OCI-LY1 (cell line): ENCODE results near the gene STAT5B.
"Not testable (repeated sequence)": the region's sequence is repeated elsewhere in the genome, so short reads cannot be mapped to it uniquely, and the experiment has no call there.

ENCODE experiments used
- H2AFZ ChIP-seq: fragments of 200-600 bp; sonication (generic), shearing (Covaris generic); 2 replicates; pipeline ENCODE4 v1.6.0; 2014; ENCODE audit warnings: antibody characterized with exemption, mild to moderate bottlenecking, low read length
- H3F3A ChIP-seq: fragments of 200-600 bp; sonication (generic), shearing (Covaris generic); 2 replicates; pipeline ENCODE4 v1.6.0; 2014; ENCODE audit warnings: mild to moderate bottlenecking, antibody characterized with exemption, low read length, moderate library complexity; ENCODE audit not compliant: insufficient read depth
- H3K27ac ChIP-seq: fragments of 200-600 bp; sonication (generic); 2 replicates; pipeline ENCODE4 v1.5.1; 2014; ENCODE audit warnings: low read length, mixed run types, mild to moderate bottlenecking, low read depth; ENCODE audit not compliant: poor library complexity, severe bottlenecking
- H3K27me3 ChIP-seq: fragments of 200-600 bp; sonication (generic); 2 replicates; pipeline ENCODE4 v1.6.0; 2014; ENCODE audit warnings: antibody characterized with exemption, mild to moderate bottlenecking, low read length, moderate library complexity; ENCODE audit not compliant: insufficient read depth
- H3K36me3 ChIP-seq: fragments of 200-600 bp; sonication (generic); 2 replicates; pipeline ENCODE4 v1.6.1; 2014; ENCODE audit warnings: mild to moderate bottlenecking, antibody characterized with exemption, low read length, moderate library complexity, mixed read lengths; ENCODE audit not compliant: insufficient read depth
- H3K4me1 ChIP-seq: fragments of 200-600 bp; sonication (generic); 2 replicates; pipeline ENCODE4 v1.5.1; 2014; ENCODE audit warnings: mild to moderate bottlenecking, low read length, moderate library complexity; ENCODE audit not compliant: insufficient read depth, severe bottlenecking
- H3K4me2 ChIP-seq: fragments of 200-600 bp; sonication (generic), shearing (Covaris generic); 2 replicates; pipeline ENCODE4 v1.6.1; 2014; ENCODE audit warnings: low read length
- H3K4me3 ChIP-seq: fragments of 200-600 bp; sonication (generic); 2 replicates; pipeline ENCODE4 v1.5.1; 2014; ENCODE audit warnings: low read length, low read depth, mild to moderate bottlenecking, mixed read lengths; ENCODE audit not compliant: poor library complexity, severe bottlenecking
- H3K79me2 ChIP-seq: fragments of 200-600 bp; shearing (Covaris generic); 2 replicates; pipeline ENCODE4 v1.6.1; 2016; ENCODE audit warnings: mixed run types, low read length, mixed read lengths; ENCODE audit not compliant: insufficient read depth
- H3K9ac ChIP-seq: fragments of 200-600 bp; sonication (generic), shearing (Covaris generic); 2 replicates; pipeline ENCODE4 v1.6.1; 2014; ENCODE audit warnings: mild to moderate bottlenecking, low read length, mixed read lengths
- H3K9me2 ChIP-seq: fragments of 200-600 bp; sonication (generic), shearing (Covaris generic); 2 replicates; pipeline ENCODE4 v1.6.1; 2014; ENCODE audit warnings: low read depth, mild to moderate bottlenecking, low read length, mixed read lengths
- H3K9me3 ChIP-seq: fragments of 200-600 bp; shearing (Covaris generic); 2 replicates; pipeline ENCODE4 v1.6.1; 2014; ENCODE audit warnings: low read length, mixed read lengths
- H4K20me1 ChIP-seq: fragments of 200-600 bp; sonication (generic), shearing (Covaris generic); 2 replicates; pipeline ENCODE4 v1.6.0; 2016; ENCODE audit warnings: mild to moderate bottlenecking, low read length; ENCODE audit not compliant: insufficient read depth
- EZH2 ChIP-seq: fragments of 200-600 bp; sonication (generic), shearing (Covaris generic); IDR thresholded peaks from 2 replicates; pipeline ENCODE4 v1.8.0; 2017; ENCODE audit warnings: borderline replicate concordance, mixed run types, mild to moderate bottlenecking, antibody characterized with exemption, low read length, moderate library complexity, mixed read lengths
- TF ChIP-seq, protein P1 (sequence below): fragments of 200-600 bp; sonication (generic), shearing (Covaris generic); IDR thresholded peaks from 2 replicates; pipeline ENCODE4 v1.5.1; 2017; ENCODE audit warnings: mild to moderate bottlenecking, antibody characterized with exemption, low read length, moderate library complexity, mixed read lengths

STAT5B gene

DNA sequence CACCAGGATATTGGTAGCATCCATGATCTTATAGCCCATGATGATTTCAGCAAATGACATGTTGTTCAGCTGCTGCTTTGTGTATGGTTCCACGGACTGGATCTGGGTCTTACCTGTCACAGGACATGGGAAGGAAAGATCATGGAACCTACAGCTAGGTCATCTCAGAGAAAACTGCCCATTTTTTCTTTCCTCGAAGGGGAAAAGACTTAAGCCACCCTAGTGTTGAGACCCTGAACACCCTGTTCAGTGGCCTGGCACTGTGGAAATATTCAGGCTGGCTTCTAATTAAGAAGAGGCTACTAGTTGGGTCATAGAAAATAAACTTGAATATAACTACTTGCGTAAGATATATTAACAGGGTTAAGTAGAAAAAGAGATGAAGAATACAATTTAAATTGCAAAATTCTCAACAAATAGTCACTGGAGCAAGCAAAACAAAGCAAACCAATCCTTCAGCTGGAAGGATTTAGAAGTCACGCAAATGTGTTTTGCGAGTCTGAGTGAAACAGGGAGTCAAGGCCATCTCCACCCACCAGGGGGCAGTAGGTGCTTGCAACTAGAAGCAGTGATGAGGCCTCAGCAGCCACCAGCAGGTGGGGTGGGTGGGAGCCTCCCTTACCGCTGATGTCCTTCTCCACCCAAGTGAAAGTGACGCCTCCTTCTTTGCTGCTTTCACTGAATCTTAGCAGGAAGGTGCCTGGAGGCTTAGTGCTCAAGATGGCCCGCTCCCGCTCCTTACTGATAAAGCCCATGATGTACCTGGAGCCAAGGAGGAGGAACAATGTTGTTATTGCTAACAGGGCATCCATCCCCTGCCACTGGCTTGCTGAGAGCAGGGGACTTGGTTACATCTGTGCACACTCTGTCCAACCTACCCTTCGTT lies 46.4 kb upstream of the STAT5B start:
- Histone ChIP-seq H4K20me1 (no peaks in the 10 kb centered on the region), H3K4me2 (no peak overlapping the region), H3K9me3 (no peaks in the 10 kb centered on the region), H3K27ac (no peak overlapping the region), H3K36me3 (no peaks in the 10 kb centered on the region), H3K9ac (no peak overlapping the region), H3F3A (no peaks in the 10 kb centered on the region), H3K4me1 (peaks cover 10% of the 10 kb centered on the region), H3K4me3 (no peak overlapping the region), H2AFZ (no peak overlapping the region), H3K9me2 (no peaks in the 10 kb centered on the region), H3K79me2 (no peaks in the 10 kb centered on the region), H3K27me3 (no peaks in the 10 kb centered on the region)
- TF ChIP-seq EZH2: no peak
- TF ChIP-seq, protein P1, sequence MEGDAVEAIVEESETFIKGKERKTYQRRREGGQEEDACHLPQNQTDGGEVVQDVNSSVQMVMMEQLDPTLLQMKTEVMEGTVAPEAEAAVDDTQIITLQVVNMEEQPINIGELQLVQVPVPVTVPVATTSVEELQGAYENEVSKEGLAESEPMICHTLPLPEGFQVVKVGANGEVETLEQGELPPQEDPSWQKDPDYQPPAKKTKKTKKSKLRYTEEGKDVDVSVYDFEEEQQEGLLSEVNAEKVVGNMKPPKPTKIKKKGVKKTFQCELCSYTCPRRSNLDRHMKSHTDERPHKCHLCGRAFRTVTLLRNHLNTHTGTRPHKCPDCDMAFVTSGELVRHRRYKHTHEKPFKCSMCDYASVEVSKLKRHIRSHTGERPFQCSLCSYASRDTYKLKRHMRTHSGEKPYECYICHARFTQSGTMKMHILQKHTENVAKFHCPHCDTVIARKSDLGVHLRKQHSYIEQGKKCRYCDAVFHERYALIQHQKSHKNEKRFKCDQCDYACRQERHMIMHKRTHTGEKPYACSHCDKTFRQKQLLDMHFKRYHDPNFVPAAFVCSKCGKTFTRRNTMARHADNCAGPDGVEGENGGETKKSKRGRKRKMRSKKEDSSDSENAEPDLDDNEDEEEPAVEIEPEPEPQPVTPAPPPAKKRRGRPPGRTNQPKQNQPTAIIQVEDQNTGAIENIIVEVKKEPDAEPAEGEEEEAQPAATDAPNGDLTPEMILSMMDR: peak; percentile 100

DNA sequence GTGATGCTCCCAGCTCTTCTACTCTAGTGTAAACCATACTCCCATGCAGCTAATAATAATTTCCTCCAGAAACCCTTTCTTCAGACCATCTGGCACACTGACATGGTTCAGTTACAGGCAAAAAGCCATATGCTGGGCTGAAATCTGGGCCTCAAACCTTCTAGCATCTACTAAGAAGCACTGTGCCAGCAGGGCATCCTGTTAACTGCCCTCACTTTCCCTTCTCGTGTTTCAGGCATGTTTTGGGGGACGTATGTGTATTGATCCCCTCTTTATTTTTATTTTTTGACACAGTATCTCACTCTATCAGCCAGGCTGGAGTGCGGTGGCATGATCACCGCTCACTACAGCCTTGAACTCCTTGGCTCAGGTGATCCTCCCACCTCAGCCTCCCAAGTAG lies 45.4 kb upstream of the STAT5B start:
- TF ChIP-seq EZH2: no peak
- TF ChIP-seq, protein P1: no peak
- Histone ChIP-seq H3K9me3 (no peaks in the 10 kb centered on the region), H4K20me1 (no peaks in the 10 kb centered on the region), H3K27me3 (no peaks in the 10 kb centered on the region), H3K4me3 (no peak overlapping the region), H3K4me2 (no peak overlapping the region), H3K36me3 (no peaks in the 10 kb centered on the region), H3K9me2 (no peaks in the 10 kb centered on the region), H3K79me2 (no peaks in the 10 kb centered on the region), H3K4me1 (peaks cover 10% of the 10 kb centered on the region), H3K9ac (no peak overlapping the region), H2AFZ (no peak overlapping the region), H3F3A (no peaks in the 10 kb centered on the region), H3K27ac (no peak overlapping the region)

DNA sequence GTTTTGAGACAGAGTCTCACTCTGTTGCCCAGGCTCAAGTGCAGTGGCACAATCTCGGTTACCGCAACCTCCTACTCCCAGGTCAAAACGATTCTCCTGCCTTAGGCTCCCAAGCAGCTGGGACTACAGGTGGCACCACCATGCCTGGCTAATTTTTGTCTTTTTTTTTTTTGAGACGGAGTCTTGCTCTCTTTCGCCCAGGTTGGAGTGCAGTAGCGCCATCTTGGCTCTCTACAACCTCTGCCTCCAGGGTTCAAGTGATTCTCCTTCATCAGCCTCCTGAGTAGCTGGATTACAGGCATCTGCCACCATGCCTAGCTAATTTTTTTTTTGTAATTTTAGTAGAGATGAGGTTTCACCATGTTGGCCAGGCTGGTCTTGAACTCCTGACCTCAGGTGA lies 41.8 kb upstream of the STAT5B start:
- not testable (repeated sequence) for H4K20me1 ChIP-seq, H3F3A ChIP-seq, H3K79me2 ChIP-seq, H2AFZ ChIP-seq, H3K9me3 ChIP-seq, H3K27ac ChIP-seq, H3K9me2 ChIP-seq, H3K27me3 ChIP-seq, H3K4me2 ChIP-seq, H3K4me3 ChIP-seq, H3K36me3 ChIP-seq, H3K9ac ChIP-seq
- peaks cover 17% of the 10 kb centered on the region for H3K4me1 ChIP-seq
